ENCODE data around the gene TESMIN.

The TESMIN gene

DNA sequence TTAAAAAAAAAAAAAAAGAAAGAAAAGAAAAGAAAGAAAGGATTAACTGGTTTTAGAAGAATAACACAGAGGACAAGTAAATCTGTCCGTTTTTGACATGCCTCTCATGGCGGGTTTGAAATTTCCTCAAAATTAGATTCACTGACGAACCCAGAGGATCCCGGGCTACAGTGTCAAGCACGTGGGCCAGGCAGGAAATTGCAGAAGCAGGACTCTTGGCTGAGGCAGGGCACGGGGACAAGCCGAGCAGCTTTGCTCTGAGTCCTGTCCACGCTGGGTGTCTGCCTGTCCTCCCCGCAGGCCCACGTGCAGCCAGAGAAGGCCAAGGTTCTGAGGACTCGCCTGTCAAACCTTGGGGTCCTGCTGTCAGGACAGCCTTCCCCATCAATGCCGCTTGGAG is 42.3 kb downstream of the TESMIN start:
- DNase-seq: no peak

DNA sequence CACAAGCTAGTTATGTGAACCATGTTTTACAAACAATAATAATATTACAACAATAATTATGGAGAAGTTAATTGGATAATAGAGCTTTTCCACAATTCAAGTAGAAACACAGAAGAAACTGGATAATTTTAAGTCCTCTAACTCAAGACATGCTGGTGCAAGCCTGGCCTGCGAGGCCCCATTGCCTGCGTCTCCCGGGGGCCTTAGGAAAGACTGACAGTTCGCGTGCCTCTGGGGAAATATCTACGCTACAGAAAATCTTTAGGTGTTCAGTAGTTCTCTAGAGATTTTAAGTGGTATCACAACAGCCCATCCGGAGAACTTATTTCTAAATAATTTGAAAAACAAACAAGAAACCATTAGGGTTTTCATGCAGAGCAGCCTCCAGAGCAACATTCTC is 43.8 kb downstream of the TESMIN start:
- no peak for DNase-seq

DNA sequence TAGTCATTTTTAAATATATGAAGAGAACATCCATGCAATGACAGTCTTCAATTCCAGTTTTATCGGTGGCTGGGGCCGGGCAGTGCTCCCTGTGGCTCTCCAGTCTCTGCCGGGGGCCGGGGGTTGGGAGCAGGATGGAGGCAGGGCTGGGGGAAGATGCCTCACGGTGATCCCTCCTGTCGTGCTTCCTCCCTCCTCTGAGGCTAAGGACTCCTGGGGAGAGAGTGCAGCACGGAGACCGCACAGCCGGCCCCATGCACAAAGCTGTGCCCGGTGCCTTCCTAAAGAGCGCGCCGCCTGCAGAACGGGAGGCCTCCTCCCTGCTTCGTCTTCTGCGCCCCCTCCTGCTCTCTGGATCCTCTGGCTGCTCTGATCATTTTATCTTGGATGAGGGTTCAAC is 46.4 kb downstream of the TESMIN start:
- no peak for DNase-seq

DNA sequence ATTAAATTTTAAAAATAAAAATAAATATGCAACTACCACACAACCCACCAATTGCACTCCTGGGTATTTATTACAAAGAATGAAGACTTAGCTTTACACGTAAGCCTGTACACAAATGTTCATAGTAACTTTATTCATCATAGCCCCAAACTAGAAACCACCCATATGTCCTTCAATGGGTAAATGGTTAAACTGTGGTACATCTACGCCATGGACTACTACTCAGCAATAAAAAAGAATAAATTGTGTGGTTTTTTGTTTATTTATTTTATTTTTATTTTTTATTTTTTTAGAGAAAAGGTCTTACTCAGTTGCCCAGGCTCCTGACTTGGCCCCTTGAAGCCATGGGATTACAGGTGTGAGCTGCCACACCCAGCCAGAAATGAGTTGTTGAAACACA is 52.3 kb downstream of the TESMIN start:
- no peak for DNase-seq

DNA sequence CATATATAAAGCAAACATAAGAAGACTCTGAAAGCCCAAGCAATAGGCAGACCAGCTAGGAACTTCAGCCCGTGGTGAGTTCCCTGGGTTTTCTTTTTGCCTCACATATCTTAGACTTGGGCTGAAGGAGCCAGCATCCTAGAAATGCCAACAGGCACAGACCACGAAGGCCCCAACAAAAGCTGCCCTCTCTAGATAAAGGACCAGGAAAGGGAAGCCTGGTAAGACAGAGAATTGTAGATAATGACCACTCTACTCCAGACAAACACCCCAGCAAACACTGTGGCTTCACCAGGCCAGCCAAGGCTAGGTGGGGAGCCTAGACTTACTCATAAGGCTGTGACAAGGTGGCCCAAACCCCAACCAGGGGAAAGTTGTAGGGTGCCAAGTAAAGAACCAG is 55.8 kb downstream of the TESMIN start:
- DNase-seq: no peak

DNA sequence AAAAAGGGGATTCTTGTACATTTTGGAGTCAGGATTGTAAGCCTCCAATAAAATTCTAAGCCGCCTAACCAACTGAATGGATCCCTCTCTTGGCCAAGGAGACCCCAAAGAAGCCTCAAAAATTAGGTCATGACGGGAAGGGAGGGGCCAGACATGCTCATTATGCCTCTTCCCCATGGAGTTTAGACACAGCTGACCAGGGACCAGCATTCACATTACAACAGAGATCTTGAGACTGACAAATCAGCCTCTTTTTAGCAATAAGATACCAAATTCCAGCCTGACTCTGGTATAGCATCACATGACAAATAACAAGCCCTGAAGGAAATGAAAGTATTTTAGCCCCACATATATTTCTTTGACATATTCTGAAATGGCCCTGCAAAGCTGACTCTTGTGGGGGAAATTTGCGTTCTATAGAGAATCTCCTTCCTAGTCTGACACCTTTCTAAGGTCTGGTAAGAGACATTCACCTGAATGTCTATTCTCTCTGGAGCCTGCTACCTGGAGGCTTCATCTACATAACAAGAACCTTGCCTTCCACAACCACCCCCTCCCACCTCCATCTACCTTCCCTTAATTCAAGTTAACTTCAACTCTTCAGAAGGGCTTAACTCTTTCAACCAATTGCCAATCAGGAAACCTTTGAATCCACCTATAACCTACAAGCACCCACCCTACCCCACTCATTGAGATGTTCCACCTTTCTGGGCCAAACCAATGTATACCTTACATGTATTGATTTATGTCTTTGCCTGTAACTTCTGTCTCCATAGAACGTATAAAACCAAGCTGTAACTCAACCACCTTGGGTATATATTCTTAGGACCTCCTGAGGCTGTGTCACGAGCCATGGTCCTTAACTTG is 56.7 kb downstream of the TESMIN start:
- DNase-seq: no peak

DNA sequence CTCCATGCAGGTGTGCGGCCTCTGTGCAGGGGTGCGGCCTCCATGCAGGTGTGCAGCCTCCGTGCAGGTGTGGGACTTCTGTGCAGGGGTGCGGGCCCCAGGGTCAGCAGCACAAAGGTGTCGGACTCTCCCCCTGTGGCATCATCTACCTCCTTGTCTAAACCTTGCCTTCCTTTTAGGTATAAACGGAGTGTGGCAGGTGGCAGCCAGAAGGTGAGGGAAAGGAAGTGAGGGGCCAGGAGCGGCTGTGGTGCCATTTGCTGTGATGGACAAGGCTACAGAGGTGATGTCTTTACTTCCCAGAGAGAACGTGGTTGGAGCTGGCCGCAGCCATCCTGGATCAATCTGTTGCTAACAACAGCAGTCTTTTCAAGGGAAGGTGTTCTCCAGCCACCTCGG is 57.8 kb downstream of the TESMIN start:
- no peak for DNase-seq

DNA sequence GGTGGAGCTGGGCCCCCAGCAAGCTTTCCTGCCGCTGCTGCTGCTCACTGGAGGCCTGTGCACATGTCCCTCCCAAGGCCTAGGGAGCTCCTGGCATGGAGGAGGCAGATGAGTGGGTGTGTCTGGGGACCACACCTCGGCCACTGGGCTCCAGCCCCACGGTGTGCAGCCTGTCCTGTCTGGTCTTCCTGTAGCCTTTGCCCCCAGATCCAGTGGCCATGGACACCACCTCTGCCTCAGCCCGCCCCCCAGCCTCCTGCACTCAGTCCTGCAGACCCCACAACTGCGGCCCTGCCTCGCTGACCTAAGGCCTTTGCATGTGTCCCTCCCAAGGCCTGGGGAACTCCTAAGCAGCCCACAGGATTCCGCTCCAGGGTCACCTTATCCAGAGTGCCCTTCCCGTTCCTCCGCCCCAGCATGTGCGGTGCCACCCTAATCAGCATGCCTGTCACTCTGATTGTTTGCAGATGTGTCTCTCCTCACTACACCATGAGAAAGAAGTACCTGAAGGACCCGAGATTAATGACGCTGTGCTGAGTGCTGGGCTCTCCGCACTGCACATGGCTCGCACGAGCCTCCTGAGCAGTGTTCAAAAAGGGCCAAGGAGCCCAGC is 58.3 kb downstream of the TESMIN start:
- no peak for DNase-seq

DNA sequence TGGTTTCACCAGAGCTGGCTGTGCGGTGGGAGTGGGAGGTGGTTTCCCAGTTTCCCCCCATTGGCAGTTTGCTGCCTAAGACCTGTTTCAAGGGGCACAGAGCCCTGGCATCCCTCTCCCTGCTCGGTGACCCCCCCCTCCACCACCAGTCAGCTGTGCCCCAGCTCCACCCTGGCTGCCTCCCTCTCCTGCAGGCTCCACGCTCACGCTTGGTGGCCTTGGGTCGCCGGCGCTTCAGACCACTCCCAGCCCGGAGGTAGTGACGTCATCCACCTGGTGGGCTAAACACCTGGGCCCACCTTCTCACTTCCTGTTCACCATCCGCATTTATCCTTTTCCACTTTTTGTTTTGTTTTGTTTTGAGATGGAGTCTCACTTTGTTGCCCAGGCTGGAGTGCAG is 59.2 kb downstream of the TESMIN start:
- no peak for DNase-seq

DNA sequence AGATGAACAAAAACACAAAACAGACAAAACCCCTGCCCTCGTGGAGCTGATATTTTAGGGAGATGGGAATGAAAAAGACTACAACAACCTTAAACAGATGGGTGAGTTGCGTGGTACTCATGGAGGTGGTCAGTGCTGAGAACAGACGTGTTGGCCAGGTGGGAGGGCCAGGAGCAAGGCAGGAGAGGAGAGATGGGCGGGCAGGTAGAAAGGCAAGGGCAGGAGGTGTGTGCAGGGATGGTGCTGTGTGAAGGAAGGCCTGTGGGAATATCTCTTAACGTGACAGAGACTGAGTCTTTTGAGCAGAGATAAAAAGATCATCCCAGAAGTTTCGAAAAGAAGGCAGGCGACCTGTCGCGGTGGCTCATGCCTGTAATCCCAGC is 59.9 kb downstream of the TESMIN start:
- no peak for DNase-seq

DNA sequence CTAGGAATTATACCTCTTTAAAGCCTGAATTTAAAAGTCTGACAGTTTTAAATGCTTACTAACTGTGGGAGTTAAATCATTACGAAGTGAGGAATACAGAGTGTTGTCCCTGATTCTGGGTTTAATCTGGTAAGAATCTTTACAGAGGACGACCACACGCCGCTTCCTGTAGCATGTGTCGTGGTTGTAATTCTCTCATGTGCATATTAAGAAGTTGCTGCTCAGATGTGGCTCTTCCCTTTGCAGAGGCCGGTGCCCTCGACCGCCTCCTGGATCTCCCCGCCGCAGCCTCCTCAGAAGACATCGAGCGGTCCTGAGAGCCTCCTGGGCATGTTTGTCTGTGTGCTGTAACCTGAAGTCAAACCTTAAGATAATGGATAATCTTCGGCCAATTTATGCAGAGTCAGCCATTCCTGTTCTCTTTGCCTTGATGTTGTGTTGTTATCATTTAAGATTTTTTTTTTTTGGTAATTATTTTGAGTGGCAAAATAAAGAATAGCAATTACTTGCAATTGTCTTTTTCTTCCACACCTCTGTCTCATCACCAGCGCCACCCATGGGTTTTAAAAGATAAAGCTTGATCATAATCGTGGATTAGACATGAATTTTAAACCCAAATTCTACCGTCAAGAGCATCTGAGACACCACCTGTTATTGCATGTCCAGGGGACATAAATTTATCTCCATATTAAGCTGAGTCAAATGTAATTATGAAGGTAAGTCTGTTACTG is 60.5 kb downstream of the TESMIN start:
- no peak for DNase-seq

DNA sequence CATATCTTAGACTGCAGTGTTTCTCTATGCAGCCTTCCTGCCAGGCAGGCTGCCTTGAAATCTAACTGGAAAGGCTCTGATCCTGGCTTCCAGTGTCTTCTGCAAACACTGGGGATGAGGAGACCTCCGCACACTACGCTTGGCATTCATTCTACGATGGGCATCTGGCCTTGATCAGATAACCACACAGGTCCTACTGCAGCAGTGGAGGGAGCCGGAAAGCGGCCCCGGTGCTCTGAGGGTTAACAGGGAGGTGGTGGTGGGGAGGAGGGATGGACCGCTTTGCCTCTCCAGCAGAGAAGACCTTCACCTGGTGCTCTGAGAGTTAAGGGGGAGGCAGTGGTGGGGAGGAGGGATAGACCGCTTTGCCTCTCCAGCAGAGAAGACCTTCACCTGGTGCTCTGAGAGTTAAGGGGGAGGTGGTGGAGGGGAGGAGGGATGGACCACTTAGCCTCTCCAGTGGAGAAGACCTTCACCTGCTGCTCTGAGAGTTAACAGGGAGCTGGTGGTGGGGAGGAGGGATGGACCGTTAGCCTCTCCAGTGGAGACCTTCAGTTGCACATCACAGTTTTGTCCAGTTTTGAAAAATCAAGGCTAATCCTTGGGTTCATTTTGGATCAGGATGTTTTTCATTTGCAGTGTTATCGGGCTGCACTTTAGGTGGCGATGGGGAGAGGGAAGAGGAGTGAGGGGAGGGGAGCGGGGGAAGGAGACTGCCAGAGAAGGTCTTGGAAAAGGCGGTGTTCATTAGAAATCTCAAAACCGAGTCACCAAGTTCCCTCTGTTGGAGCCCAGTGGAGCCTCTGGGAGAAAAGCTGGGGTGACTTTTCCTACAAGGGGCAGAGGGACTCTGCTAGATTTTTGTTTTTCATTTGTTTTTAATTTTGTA is 61.3 kb downstream of the TESMIN start:
- DNase-seq: no peak

DNA sequence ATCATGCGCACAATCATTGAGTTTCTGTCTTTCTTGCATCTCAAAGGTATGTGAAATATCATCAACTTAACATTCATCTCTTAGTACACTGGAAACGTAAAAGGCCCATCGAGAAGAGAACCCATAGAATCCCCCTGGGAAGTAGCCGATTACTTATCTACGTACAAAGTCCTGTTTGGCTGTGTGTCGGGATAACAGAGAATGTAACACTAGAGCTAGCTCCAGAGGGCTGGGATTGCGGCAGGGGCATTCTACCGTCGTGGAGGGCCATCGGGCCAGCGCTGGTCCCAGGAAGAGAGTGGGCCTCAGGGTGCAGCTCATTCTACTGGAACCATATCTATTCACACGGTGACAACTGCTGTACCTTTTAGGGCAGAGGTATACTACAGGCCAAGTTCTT is 62.4 kb downstream of the TESMIN start:
- no peak for DNase-seq

DNA sequence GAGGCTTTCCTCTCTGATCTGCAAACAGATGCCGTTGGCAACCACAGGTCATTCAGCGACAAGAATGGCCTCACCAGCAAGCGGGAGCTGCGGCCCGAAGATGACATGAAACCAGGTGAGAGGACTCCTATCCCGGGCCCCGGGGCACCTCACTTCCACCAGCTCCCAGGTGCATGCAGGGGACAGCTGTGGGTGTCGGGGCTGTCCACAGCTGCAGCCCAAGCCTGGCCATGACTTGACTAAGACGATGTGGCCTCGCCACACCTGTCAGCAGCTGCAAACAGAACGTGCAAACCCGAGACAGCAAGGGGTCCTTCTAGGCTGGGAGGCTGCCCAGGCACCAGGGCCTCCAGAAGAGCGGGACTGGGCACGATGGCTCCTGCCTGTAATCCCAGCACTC is 63.3 kb downstream of the TESMIN start:
- no peak for DNase-seq

DNA sequence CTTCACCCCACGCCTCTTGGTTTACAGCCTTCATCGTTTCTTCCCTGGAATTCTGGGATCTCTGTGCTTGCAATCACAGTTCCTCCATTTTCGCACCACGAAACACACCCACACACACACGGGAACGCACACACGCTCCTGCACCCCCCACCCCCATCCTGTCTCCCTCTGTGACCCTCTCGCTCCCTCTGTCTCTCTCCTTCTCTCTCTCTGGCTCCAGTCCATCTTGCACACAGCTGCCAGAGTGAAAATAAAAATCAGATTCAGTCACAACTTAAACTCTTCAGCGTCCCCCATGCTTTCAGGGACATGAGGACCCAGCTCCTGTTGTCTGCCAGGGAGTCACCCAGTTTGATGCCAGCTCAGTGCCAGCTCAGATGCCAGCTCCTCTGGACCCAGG is 64.0 kb downstream of the TESMIN start:
- no peak for DNase-seq

DNA sequence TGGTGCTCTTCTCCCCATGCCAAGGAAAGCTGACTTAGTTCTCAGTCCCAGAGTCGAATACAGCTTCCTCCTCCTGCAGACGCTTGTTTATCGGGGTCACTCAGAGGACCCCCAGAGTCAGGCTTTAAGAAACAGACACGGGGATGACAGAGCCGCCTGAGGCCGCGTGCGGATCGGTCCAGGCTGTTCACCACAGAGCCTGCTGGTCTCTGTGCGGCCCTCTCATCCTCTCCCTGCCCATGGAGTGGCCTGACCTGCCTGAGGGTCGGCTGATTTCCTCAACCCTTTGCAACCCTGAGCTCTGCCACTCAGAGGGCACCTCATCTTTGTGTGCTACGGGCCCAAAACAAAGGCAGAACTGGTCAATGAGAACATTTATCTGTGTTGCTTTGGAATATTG is 64.8 kb downstream of the TESMIN start:
- DNase-seq: no peak

DNA sequence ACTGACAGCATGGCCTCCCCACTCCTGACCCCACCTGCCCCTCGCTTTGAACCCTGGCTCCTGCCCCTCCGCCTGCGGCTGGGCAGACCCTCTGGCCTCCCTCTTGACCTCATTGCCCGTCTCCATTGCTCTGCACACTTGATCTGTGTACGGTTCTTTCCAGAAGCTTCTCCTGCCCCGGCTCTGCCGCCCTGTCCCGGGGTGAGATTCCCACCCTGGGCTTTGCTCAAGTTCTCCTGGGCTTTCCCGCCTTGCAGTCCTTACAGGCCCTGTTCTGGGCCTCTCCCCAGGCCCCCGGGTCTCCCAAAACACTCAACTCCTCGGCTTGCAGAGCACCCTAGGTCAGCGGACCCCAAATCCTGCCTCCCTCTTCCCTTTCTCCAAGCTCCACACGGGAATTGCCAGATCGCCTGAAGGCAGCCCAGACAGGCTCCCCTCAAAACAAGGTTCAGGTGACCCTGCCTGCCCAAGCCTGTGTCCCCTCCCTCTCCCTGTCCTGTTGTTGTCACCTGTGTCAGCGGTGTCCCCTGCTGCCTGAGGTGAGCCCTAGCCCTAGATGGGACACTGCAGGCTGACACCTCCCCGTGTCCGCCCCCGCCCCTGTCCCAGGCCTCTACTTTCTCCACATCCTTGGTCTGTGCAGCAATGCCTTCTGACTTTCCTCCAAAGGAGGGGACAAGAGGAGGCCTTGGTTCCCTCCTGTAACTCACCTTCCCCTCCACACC is 65.5 kb downstream of the TESMIN start:
- no peak for DNase-seq

DNA sequence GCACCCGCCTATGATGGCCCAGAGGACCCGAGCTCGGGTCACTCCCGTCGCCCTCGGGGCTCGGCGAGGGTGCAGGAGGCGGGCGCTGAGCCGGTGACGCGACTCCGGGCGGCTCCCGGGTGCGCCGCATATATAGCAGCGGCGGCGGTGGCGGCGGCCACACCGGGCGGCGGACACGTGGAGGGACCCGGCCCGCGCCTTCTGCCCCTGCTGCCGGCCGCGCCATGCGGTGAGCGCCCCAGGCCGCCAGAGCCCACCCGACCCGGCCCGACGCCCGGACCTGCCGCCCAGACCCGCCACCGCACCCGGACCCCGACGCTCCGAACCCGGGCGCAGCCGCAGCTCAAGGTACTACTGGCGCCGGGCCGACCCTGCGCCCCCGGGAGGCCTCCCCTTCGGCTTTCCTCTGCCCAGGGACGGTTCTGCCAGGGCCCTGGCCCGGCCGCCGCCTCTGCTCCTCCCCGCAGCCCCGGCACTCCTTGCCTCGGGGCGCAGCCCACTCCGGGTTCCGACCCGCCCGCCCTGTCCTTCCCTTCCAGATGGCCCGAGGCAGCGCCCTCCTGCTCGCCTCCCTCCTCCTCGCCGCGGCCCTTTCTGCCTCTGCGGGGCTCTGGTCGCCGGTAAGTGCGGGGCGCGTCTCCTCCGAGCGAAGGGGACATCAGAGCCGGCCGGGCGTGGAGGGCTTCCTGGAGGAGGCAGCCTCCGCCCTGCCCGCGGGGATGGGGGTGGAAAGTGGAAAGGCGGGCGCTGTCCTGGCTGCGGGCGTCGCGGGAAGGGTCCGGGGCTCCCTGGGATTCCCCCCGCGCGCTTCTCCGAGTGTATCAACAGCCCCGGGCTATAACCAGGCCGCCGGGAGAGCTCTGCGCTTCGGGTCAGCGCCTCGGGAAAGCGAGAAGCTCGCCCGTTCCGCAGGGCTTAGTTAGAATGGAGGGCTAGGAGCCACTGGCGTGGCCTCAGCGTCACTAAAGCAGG is 66.6 kb downstream of the TESMIN start, which contains the start of gene GAL:
Gene GAL, plus strand, starts transcription at position 160 of the 972 bp plus-strand sequence. Its CDS starts 380 bp downstream, at position 540.
- peak in 1 of 2 donors; percentile 13 for DNase-seq

DNA sequence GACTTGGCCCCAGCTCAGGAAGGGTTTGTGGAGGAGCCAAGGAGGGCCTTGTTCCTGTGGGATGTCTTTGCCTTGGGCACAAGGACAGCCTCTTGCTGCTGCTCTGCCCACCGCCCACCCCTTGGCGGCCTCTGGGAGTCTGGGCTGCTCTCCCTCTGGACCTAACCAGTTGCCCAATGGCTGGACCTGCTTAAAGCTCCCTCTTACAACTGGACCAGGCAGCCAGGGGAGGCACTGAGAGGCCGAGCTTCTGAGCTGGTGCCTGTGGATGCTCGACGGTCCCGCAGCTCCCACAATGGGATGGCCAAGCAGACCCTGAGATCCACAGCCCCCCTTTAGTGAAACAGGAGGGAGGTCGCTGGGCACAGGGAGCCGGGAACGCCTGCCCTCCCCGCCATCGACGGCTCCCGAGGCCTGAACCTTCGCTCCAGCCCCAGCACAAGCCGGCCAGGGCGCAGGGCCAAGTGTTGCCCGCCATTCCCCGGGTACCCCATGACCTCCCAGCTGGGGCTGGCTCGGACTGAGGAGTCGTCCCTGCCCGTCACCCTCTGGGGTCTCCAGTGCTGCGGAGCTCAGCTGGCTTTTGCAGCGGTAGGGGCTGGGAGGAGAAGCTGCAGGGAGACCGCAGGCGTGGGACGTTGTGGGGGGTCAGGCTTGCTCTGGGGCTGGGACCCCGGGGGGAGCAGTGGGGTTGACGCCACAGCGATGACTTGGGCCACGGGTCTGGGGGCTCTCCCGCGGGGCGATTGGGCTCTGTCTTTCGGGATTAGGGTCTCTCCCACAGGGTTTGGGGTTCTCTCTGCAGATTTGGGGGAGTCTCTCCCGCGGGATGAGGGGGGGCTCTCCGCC is 67.6 kb downstream of the TESMIN start:
- DNase-seq: no peak

DNA sequence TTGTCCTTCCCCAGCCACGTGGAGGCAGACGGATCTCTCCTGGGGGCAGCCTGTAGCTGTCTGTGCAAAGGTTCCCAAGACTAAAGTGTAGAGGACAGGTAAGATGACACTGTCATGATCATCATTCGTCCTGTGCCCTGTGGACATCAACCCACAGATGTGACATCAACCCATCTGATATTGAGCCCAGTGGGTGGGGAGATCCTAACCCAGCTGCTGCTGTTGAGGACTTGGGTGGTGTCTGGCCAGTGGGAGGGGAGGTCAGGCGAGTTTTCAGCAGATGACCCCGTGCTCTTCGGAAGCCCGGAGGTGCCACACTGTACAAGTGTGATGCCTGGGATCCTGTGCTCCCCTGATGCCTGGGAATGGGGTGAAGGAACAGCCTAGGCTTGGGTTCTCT is 68.2 kb downstream of the TESMIN start:
- DNase-seq: no peak

Data from stimulated activated CD4-positive, alpha-beta T cell treated with anti-CD3 and anti-CD28 coated beads, Interleukin-2, amount 100 ng/mL, for 48 hours (primary cell).